NCI-H128 (cell line): Measurements from ENCODE around the gene RFK.

Source experiments
- DNase-seq: peaks from one replicate; lab custom pipeline; 2025; ENCODE audit not compliant: unreplicated experiment; lab: John Stamatoyannopoulos, UW

RFK gene

GRCh38 chr9:76413658-76414057, 19.4 kb upstream of the RFK start:
- no peak for DNase-seq

- DNase-seq, result no peak
Measured at GRCh38 chr9:76412638-76413037, 18.4 kb upstream of the RFK start.

- DNase-seq, result no peak
Measured at GRCh38 chr9:76405868-76406267, 11.6 kb upstream of the RFK start.

- no peak for DNase-seq
Measured at GRCh38 chr9:76405340-76405739, 11.1 kb upstream of the RFK start.

GRCh38 chr9:76404401-76404800, 10.2 kb upstream of the RFK start:
- DNase-seq, result no peak

- DNase-seq, result no peak
Measured at GRCh38 chr9:76403352-76403751, 9.1 kb upstream of the RFK start.

GRCh38 chr9:76401580-76402354, 7.5 kb upstream of the RFK start:
- DNase-seq, result no peak

GRCh38 chr9:76401176-76401575, 7.0 kb upstream of the RFK start:
- no peak for DNase-seq

GRCh38 chr9:76400534-76401096, 6.4 kb upstream of the RFK start:
- no peak for DNase-seq

- no peak for DNase-seq
Measured at GRCh38 chr9:76399856-76400255, 5.6 kb upstream of the RFK start.

GRCh38 chr9:76396597-76396996, 2.4 kb upstream of the RFK start:
- no peak for DNase-seq

GRCh38 chr9:76396144-76396543, 1.9 kb upstream of the RFK start:
- DNase-seq, result no peak

- no peak for DNase-seq
Measured at GRCh38 chr9:76395381-76395780, 1.2 kb upstream of the RFK start.

- no peak for DNase-seq
Measured at GRCh38 chr9:76394960-76395252, 680 bp upstream of the RFK start.

- no peak for DNase-seq
Measured at GRCh38 chr9:76390656-76391055, 3.6 kb downstream of the RFK start.

GRCh38 chr9:76379494-76379893, 14.7 kb downstream of the RFK start:
- peak; percentile 56 for DNase-seq

- DNase-seq, result no peak
Measured at GRCh38 chr9:76378367-76379073, 15.7 kb downstream of the RFK start.

GRCh38 chr9:76377791-76378190, 16.4 kb downstream of the RFK start:
- DNase-seq, result no peak

GRCh38 chr9:76374783-76375559, 19.3 kb downstream of the RFK start:
- DNase-seq, result no peak

- DNase-seq, result no peak
Measured at GRCh38 chr9:76373784-76374474, 20.3 kb downstream of the RFK start.

GRCh38 chr9:76373173-76373783, 20.9 kb downstream of the RFK start:
- no peak for DNase-seq
